ENCODE data around the gene INSR. TPM values are rescaled to one million over a fixed set of nuclear protein-coding genes. Genes with fewer than 3 reads are reported as not detected.

The INSR gene
- total RNA-seq, 1 experiment from 2014 or later, result 35.9 TPM

- POLR2A ChIA-PET, result interaction anchor here (0.9 kb wide), 1 partner anchor 23 kb away, joined by 3 read pairs; no protein-coding TSS in a partner anchor
Measured at GRCh38 chr19:7122701-7123100, 171.5 kb downstream of the INSR start.

GRCh38 chr19:7120499-7120898 lies 173.7 kb downstream of the INSR start:
- DNase-seq (ENCODE audit: low spot score) (no peak), ATAC-seq (no peak)
- Mint-ChIP-seq H3K4me3 (no peak overlapping the region), H3K27me3 (ENCODE audit: low read depth) (no peaks in the 10 kb centered on the region; the same call in 1 of the 2 replicates), H3K36me3 (peaks cover 58% of the 10 kb centered on the region), H3K27ac (no peak overlapping the region), H3K9me3 (peaks cover 22% of the 10 kb centered on the region), H3K4me1 (no peaks in the 10 kb centered on the region)
- TF ChIP-seq FOXP1 (CRISPR knock-in tag; IDR thresholded peaks at IDR 0.05; ENCODE audit: borderline replicate concordance) (no peak), ATF3 (CRISPR knock-in tag; conservative IDR thresholded peaks at IDR 0.05) (no peak), ZNF219 (CRISPR knock-in tag; IDR thresholded peaks at IDR 0.05; ENCODE audit: borderline replicate concordance) (no peak), E2F5 (CRISPR knock-in tag; IDR thresholded peaks at IDR 0.05) (no peak)
- ChIA-PET CTCF (interaction anchor here (0.6 kb wide), 1 partner anchor 18 kb away, joined by 3 read pairs; no protein-coding TSS in a partner anchor), POLR2A (no interaction called here)

More at GRCh38 chr19:7122701-7123100, 171.5 kb downstream of the INSR start:
- DNase-seq (ENCODE audit: low spot score) (no peak), ATAC-seq (no peak)
- H3K36me3 Mint-ChIP-seq, result peaks cover 68% of the 10 kb centered on the region
- peaks cover 39% of the 10 kb centered on the region for H3K9me3 Mint-ChIP-seq
- no peaks in the 10 kb centered on the region; the same call in 1 of the 2 replicates for H3K27me3 Mint-ChIP-seq (ENCODE audit: low read depth)
- CTCF ChIA-PET, result no interaction called here
- TF ChIP-seq PRRX2 (CRISPR knock-in tag; IDR thresholded peaks at IDR 0.05), result no peak
- TF ChIP-seq STAT6 (CRISPR knock-in tag; conservative IDR thresholded peaks at IDR 0.05; ENCODE audit: low read depth), result no peak
- TF ChIP-seq GRHL2 (CRISPR knock-in tag; IDR thresholded peaks at IDR 0.05; ENCODE audit: insufficient replicate concordance, severe bottlenecking), result no peak
- no peak for TF ChIP-seq IRF1 (CRISPR knock-in tag; IDR thresholded peaks at IDR 0.05)
- TF ChIP-seq ZNF671 (CRISPR knock-in tag; IDR thresholded peaks at IDR 0.05), result no peak
- no peak for TF ChIP-seq RORB (CRISPR knock-in tag; IDR thresholded peaks at IDR 0.05)
- no peak for TF ChIP-seq AR (CRISPR knock-in tag; IDR thresholded peaks at IDR 0.05)
- no peak for TF ChIP-seq TCF7 (CRISPR knock-in tag; IDR thresholded peaks at IDR 0.05; ENCODE audit: low read depth)
- no peak for TF ChIP-seq NFATC4 (CRISPR knock-in tag; IDR thresholded peaks at IDR 0.05)
- no peak for TF ChIP-seq ZNF396 (CRISPR knock-in tag; IDR thresholded peaks at IDR 0.05; ENCODE audit: borderline replicate concordance)
- no peak overlapping the region for H3K27ac Mint-ChIP-seq
- no peaks in the 10 kb centered on the region for H3K4me1 Mint-ChIP-seq
- no peak overlapping the region for H3K4me3 Mint-ChIP-seq

- ChIA-PET CTCF (interaction anchor here (0.6 kb wide), 1 partner anchor 17 kb away, joined by 3 read pairs; no protein-coding TSS in a partner anchor), POLR2A (no interaction called here)
- Mint-ChIP-seq H3K9me3 (peaks cover 13% of the 10 kb centered on the region), H3K27ac (no peak overlapping the region), H3K4me3 (no peak overlapping the region), H3K36me3 (peaks cover 52% of the 10 kb centered on the region), H3K4me1 (no peaks in the 10 kb centered on the region), H3K27me3 (ENCODE audit: low read depth) (no peaks in the 10 kb centered on the region)
- DNase-seq (ENCODE audit: low spot score), result no peak
- ATAC-seq, result no peak
- TF ChIP-seq TCF7 (CRISPR knock-in tag; IDR thresholded peaks at IDR 0.05; ENCODE audit: low read depth) (no peak), STAT6 (CRISPR knock-in tag; conservative IDR thresholded peaks at IDR 0.05; ENCODE audit: low read depth) (no peak), HMGA2 (CRISPR knock-in tag; IDR thresholded peaks at IDR 0.05) (no peak), ZNF425 (CRISPR knock-in tag; conservative IDR thresholded peaks at IDR 0.05) (no peak), GRHL2 (CRISPR knock-in tag; IDR thresholded peaks at IDR 0.05; ENCODE audit: insufficient replicate concordance, severe bottlenecking) (no peak), PREB (CRISPR knock-in tag; IDR thresholded peaks at IDR 0.05; ENCODE audit: borderline replicate concordance) (no peak)
Measured at GRCh38 chr19:7119582-7119981, 174.6 kb downstream of the INSR start.

Measured in WTC11 (cell line).